Stomach (tissue), 9 donors: Measurements from ENCODE around the gene SPACA1. TPM values are rescaled to one million over a fixed set of nuclear protein-coding genes. Genes with fewer than 3 reads are reported as not detected.

Source experiments
- DNase-seq, 2 donors: peaks; one replicate each; pipeline versions ENCODE4 v3.0.0 to v3.0.0-alpha.2; 2013 to 2019
- H3K27ac ChIP-seq, 5 donors: fragments of 200-600 bp in 4 of 5; sonication (generic) in 4 of 5; one replicate each; pipeline ENCODE4 v1.5.1; 2013 to 2019; ENCODE audit warnings: mild to moderate bottlenecking in 1 of 5, moderate library complexity in 1 of 5
- H3K27me3 ChIP-seq, 3 donors: fragments of 200-600 bp; sonication (generic); one replicate each; pipeline ENCODE4 v1.5.1; 2017 to 2019; ENCODE audit warnings: mixed run types in 1 of 3
- H3K36me3 ChIP-seq, 4 donors: fragments of 200-600 bp; sonication (generic); 1 replicate in 3 of 4; 2 replicates in 1 of 4; pipeline ENCODE4 v1.5.1; 2016 to 2019
- H3K4me1 ChIP-seq, 4 donors: fragments of 200-600 bp; sonication (generic); one replicate each; pipeline ENCODE4 v1.5.1; 2016 to 2019
- H3K4me3 ChIP-seq, 4 donors: fragments of 200-600 bp; sonication (generic) in 3 of 4; one replicate each; pipeline ENCODE4 v1.5.1; 2016 to 2019; ENCODE audit warnings: mild to moderate bottlenecking in 1 of 4
- H3K9me3 ChIP-seq, 4 donors: fragments of 200-600 bp; sonication (generic); one replicate each; pipeline ENCODE4 v1.5.1; 2016 to 2019
- CTCF ChIP-seq, 7 experiments: fragments of 450-650 bp in 4 of 7; fragments of 200-600 bp in 3 of 7; sonication (generic) in 3 of 7; IDR thresholded peaks; one replicate each; pipeline ENCODE4 v1.5.1; 2016 to 2019; ENCODE audit warnings: antibody characterized with exemption in 7 of 7, control low read depth in 2 of 7, mild to moderate bottlenecking in 1 of 7
- EP300 ChIP-seq: sonication (generic); formaldehyde crosslinking; IDR thresholded peaks from one replicate; pipeline ENCODE4 v1.6.1; 2017; ENCODE audit warnings: antibody characterized with exemption
- POLR2A ChIP-seq, 4 donors: fragments of 450-650 bp; IDR thresholded peaks; one replicate each; pipeline ENCODE4 v1.6.1; 2016; ENCODE audit warnings: antibody characterized with exemption in 4 of 4, control low read depth in 2 of 4, mild to moderate bottlenecking in 1 of 4, moderate library complexity in 1 of 4
- POLR2AphosphoS5 ChIP-seq, 3 donors: sonication (generic); formaldehyde crosslinking; IDR thresholded peaks; one replicate each; pipeline ENCODE4 v1.6.1; 2016; ENCODE audit warnings: antibody characterized with exemption in 3 of 3
- WGBS, 5 donors: extraction: QIAGEN DNeasy Blood & Tissue Kit in 3 of 5; methylation state at CpG; one replicate each; pipeline versions ENCODE4 v1.1.5 to v1.1.7; 2013 to 2018; 5-methylcytosine and 5-hydroxymethylcytosine counted together
- intact Hi-C: fragments of 100-400 bp; cut with DNase I; formaldehyde crosslinking; loops from one replicate; pipeline ENCODE4 v1.15.1; 2023; ENCODE audit warnings: low total_unique reads
- polyA plus RNA-seq, 3 donors: library from polyadenylated mRNA; stranded (reverse); fragments of 200-250 nt; gene quantifications; one replicate each; pipeline ENCODE4 v1.2.3, GENCODE V29; 2013
- total RNA-seq, 5 donors: library from RNA; depleted of rRNA; stranded (reverse); fragments of >200 nt; gene quantifications; one replicate each; pipeline versions ENCODE4 v1.1.0 to v1.2.3, GENCODE V29; 2014 to 2016
- donor health status: healthy with polysubstance abuse.
- donor health status: Bipolar disorder and iron deficiency.
- donor health status: healthy.

SPACA1 gene
- total and polyA plus RNA-seq, 8 donors: not detected

- no peak for DNase-seq
- H3K36me3 ChIP-seq: no peaks in the 10 kb centered on the region
- peaks cover 0 to 8% (median 7%) of the 10 kb centered on the region in 4 donors for H3K9me3 ChIP-seq
- no peak overlapping the region for H3K4me3 ChIP-seq
- H3K27ac ChIP-seq: no peak overlapping the region
- peaks cover 0 to 10% (median 0%) of the 10 kb centered on the region in 3 donors for H3K27me3 ChIP-seq
- no peaks in the 10 kb centered on the region for H3K4me1 ChIP-seq
- TF ChIP-seq EP300: no peak
- TF ChIP-seq CTCF (IDR thresholded peaks at IDR 0.05): no peak
- TF ChIP-seq POLR2AphosphoS5 (IDR thresholded peaks at IDR 0.05): no peak
- no peak for TF ChIP-seq POLR2A (IDR thresholded peaks at IDR 0.05)
- intact Hi-C loops: no loop called here
These were observed 3.1 kb upstream of the SPACA1 start for GRCh38 chr6:88044530-88044929.

- Histone ChIP-seq H3K27me3 (peaks cover 0 to 10% (median 0%) of the 10 kb centered on the region in 3 donors), H3K36me3 (no peaks in the 10 kb centered on the region), H3K4me3 (no peak overlapping the region), H3K4me1 (no peaks in the 10 kb centered on the region), H3K9me3 (peaks cover 0 to 8% (median 7%) of the 10 kb centered on the region in 4 donors), H3K27ac (no peak overlapping the region)
- intact Hi-C loops: no loop called here
- TF ChIP-seq EP300 (no peak), POLR2A (IDR thresholded peaks at IDR 0.05) (no peak), CTCF (IDR thresholded peaks at IDR 0.05) (no peak), POLR2AphosphoS5 (IDR thresholded peaks at IDR 0.05) (no peak)
- 64 to 86% (median 77%) methylated on average over 1 of the region's 1 CpG for WGBS, 5 donors
- DNase-seq: no peak
These were observed 2.0 kb upstream of the SPACA1 start for GRCh38 chr6:88045521-88046136.

GRCh38 chr6:88048578-88048977 is 937 bp downstream of the SPACA1 start:
- H3K4me1 ChIP-seq: no peaks in the 10 kb centered on the region
- DNase-seq: peak in 1 of 2 donors; percentile 15
- WGBS, 5 donors: 26 to 67% (median 59%) methylated on average over 3 of the region's 3 CpGs
- no peak for TF ChIP-seq POLR2AphosphoS5 (IDR thresholded peaks at IDR 0.05)
- no peak for TF ChIP-seq CTCF (IDR thresholded peaks at IDR 0.05)
- no peak for TF ChIP-seq POLR2A (IDR thresholded peaks at IDR 0.05)
- TF ChIP-seq EP300: no peak
- peaks cover 0 to 10% (median 0%) of the 10 kb centered on the region in 3 donors for H3K27me3 ChIP-seq
- peaks cover 0 to 8% (median 7%) of the 10 kb centered on the region in 4 donors for H3K9me3 ChIP-seq
- intact Hi-C loops: no loop called here
- H3K36me3 ChIP-seq: no peaks in the 10 kb centered on the region
- no peak overlapping the region for H3K4me3 ChIP-seq
- no peak overlapping the region for H3K27ac ChIP-seq

- TF ChIP-seq EP300 (no peak), POLR2A (IDR thresholded peaks at IDR 0.05) (no peak), POLR2AphosphoS5 (IDR thresholded peaks at IDR 0.05) (no peak), CTCF (IDR thresholded peaks at IDR 0.05) (no peak)
- Histone ChIP-seq H3K4me1 (no peaks in the 10 kb centered on the region), H3K27me3 (peaks cover 0 to 10% (median 0%) of the 10 kb centered on the region in 3 donors), H3K4me3 (no peak overlapping the region), H3K36me3 (no peaks in the 10 kb centered on the region), H3K27ac (no peak overlapping the region), H3K9me3 (peaks cover 0 to 8% (median 7%) of the 10 kb centered on the region in 4 donors)
- 70 to 78% (median 74%) methylated on average over 4 of the region's 4 CpGs for WGBS, 5 donors
- DNase-seq: no peak
- intact Hi-C loops: no loop called here
These were observed 2.6 kb downstream of the SPACA1 start for GRCh38 chr6:88050140-88050818.
